CD4-positive, CD25-positive, alpha-beta regulatory T cell (primary cell): Measurements from ENCODE around the gene WDR54. TPM values are rescaled to one million over a fixed set of nuclear protein-coding genes. Genes with fewer than 3 reads are reported as not detected.

ENCODE experiments used
- ATAC-seq, 2 donors: fragments of 150-1000 bp; cut with Tn5 transposase; one replicate each; pipeline ENCODE4 v1.10.0; 2021; ENCODE audit warnings: low read depth in 2 of 2, moderate number of reproducible peaks in 2 of 2, moderate library complexity in 1 of 2
- DNase-seq, 3 donors: peaks; one replicate each; pipeline versions ENCODE4 v3.0.0 to v3.0.0-alpha.2; 2012 to 2022; ENCODE audit warnings: mixed read lengths in 1 of 3
- H3K27ac ChIP-seq: one replicate; pipeline ENCODE4 v1.7.0; 2013; ENCODE audit warnings: mild to moderate bottlenecking, low read length; ENCODE audit not compliant: insufficient read depth, poor library complexity, severe bottlenecking
- H3K27me3 ChIP-seq: one replicate; pipeline ENCODE4 v1.7.0; 2013; ENCODE audit warnings: low read length; ENCODE audit not compliant: control insufficient read depth, insufficient read depth
- H3K36me3 ChIP-seq: one replicate; pipeline ENCODE4 v1.7.0; 2013; ENCODE audit warnings: mild to moderate bottlenecking, low read length, moderate library complexity; ENCODE audit not compliant: control insufficient read depth, insufficient read depth
- H3K4me1 ChIP-seq: 2 replicates; pipeline ENCODE4 v1.7.0; 2013; ENCODE audit warnings: mild to moderate bottlenecking, low read length; ENCODE audit not compliant: insufficient read depth, control insufficient read depth, poor library complexity, severe bottlenecking
- H3K4me3 ChIP-seq: one replicate; pipeline ENCODE4 v1.7.0; 2013; ENCODE audit warnings: low read depth, mild to moderate bottlenecking, low read length, moderate library complexity
- H3K9me3 ChIP-seq, 2 experiments: 1 replicate in 1 of 2; 2 replicates in 1 of 2; pipeline ENCODE4 v1.7.0; 2013; ENCODE audit warnings: low read length in 2 of 2, mild to moderate bottlenecking in 1 of 2, moderate library complexity in 1 of 2; ENCODE audit not compliant: control insufficient read depth in 2 of 2
- H3K27ac Mint-ChIP-seq, 3 donors: one replicate each; pipeline ENCODE4 v1.8.0; 2020 to 2022; ENCODE audit warnings: mild to moderate bottlenecking in 3 of 3, mixed read lengths in 3 of 3, moderate library complexity in 2 of 3
- H3K27me3 Mint-ChIP-seq: one replicate; pipeline ENCODE4 v1.8.0; 2022; ENCODE audit warnings: mild to moderate bottlenecking, mixed read lengths
- H3K36me3 Mint-ChIP-seq: one replicate; pipeline ENCODE4 v1.8.0; 2020; ENCODE audit warnings: mixed read lengths
- H3K4me1 Mint-ChIP-seq, 4 donors: one replicate each; pipeline ENCODE4 v1.8.0; 2020 to 2022; ENCODE audit warnings: mixed read lengths in 4 of 4, mild to moderate bottlenecking in 1 of 4
- H3K4me3 Mint-ChIP-seq, 4 donors: one replicate each; pipeline ENCODE4 v1.8.0; 2020 to 2022; ENCODE audit warnings: mild to moderate bottlenecking in 4 of 4, mixed read lengths in 4 of 4, moderate library complexity in 3 of 4
- H3K9me3 Mint-ChIP-seq, 7 donors: one replicate each; pipeline ENCODE4 v1.8.0; 2020 to 2022; ENCODE audit warnings: mixed read lengths in 7 of 7, mild to moderate bottlenecking in 3 of 7, moderate library complexity in 2 of 7
- polyA plus RNA-seq, 4 donors: library from polyadenylated mRNA; unstranded; fragments of 300-500 nt; fragmentation: Illumina TruSeq; gene quantifications; one replicate each; pipeline ENCODE4 v1.2.3, GENCODE V29; 2021
- total RNA-seq: library from RNA; stranded (reverse); gene quantifications from one replicate; pipeline ENCODE4 v1.2.3, GENCODE V29; 2022

Gene WDR54, protein sequence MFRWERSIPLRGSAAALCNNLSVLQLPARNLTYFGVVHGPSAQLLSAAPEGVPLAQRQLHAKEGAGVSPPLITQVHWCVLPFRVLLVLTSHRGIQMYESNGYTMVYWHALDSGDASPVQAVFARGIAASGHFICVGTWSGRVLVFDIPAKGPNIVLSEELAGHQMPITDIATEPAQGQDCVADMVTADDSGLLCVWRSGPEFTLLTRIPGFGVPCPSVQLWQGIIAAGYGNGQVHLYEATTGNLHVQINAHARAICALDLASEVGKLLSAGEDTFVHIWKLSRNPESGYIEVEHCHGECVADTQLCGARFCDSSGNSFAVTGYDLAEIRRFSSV
- total RNA-seq (18.4 TPM), polyA plus RNA-seq (10 to 100 TPM; 49.4 to 84.3 (median 59.2) TPM)

- ATAC-seq (peak; percentile 94 to 97), DNase-seq (peak; percentile 87 to 97 (median 95))
- Mint-ChIP-seq H3K4me3 (peak within 1 kb of the TSS; percentile 88 to 99 (median 98)), H3K4me1 (peaks cover 6 to 31% (median 15%) of the 10 kb centered on the region in 4 donors), H3K36me3 (peaks cover 6% of the 10 kb centered on the region), H3K27me3 (peaks cover 11% of the 10 kb centered on the region), H3K27ac (peak within 1 kb of the TSS; percentile 96 to 99 (median 99)), H3K9me3 (no peaks in the 10 kb centered on the region)
- Histone ChIP-seq H3K9me3 (no peaks in the 10 kb centered on the region), H3K27me3 (no peaks in the 10 kb centered on the region), H3K4me3 (peak within 1 kb of the TSS; percentile 86), H3K27ac (peak within 1 kb of the TSS; percentile 94), H3K36me3 (peaks cover 5% of the 10 kb centered on the region), H3K4me1 (peaks cover 13% of the 10 kb centered on the region)
Measured at GRCh38 chr2:74421221-74421870, at the start of gene WDR54, which contains the start of gene C2orf81. Gene WDR54 (plus strand): TSS chr2:74421730. CDS start chr2:74422154, 424 bp downstream. Gene C2orf81 (minus strand): TSS chr2:74421619. CDS start chr2:74421560, 59 bp downstream.

- H3K27me3 ChIP-seq: no peaks in the 10 kb centered on the region
- Mint-ChIP-seq H3K9me3 (no peaks in the 10 kb centered on the region), H3K4me3 (no peak overlapping the region), H3K4me1 (peaks cover 0 to 12% (median 10%) of the 10 kb centered on the region in 4 donors), H3K27me3 (no peaks in the 10 kb centered on the region), H3K27ac (peak overlapping the region in 1 of 3 donors; percentile 76), H3K36me3 (peaks cover 63% of the 10 kb centered on the region)
- H3K9me3 ChIP-seq: no peaks in the 10 kb centered on the region
- H3K27ac ChIP-seq: no peak overlapping the region
- H3K4me1 ChIP-seq: no peaks in the 10 kb centered on the region
- ATAC-seq (no peak), DNase-seq (no peak)
- peaks cover 60% of the 10 kb centered on the region for H3K36me3 ChIP-seq
- H3K4me3 ChIP-seq: no peak overlapping the region
Measured at GRCh38 chr2:74372674-74373073, 48.9 kb upstream of the WDR54 start.

DNA sequence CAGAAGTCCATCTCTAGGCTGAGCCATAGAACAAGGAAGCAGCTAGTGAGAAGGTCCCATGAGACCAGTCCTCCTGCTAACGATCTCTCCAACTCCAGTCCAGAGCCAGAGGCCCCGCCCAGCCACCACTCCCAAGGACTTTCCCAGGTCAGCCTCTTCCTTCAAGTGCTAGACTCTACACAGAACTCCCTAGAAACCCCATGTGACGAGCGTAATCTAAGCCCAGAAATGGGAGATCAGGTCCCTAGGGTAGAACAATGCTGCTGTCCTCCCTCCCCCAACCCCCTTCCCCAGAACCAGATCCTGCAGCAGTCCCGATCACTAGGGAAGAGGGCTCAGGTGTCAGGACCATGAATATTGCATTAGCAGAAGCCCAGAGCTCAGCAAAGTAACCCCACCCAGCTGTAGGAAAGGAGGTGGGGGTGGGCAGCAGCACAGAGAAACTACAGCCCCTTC lies 48.3 kb upstream of the WDR54 start:
- H3K27me3 Mint-ChIP-seq: no peaks in the 10 kb centered on the region
- Histone ChIP-seq H3K27ac (no peak overlapping the region), H3K4me3 (no peak overlapping the region), H3K4me1 (no peaks in the 10 kb centered on the region), H3K27me3 (no peaks in the 10 kb centered on the region), H3K9me3 (no peaks in the 10 kb centered on the region), H3K36me3 (peaks cover 59% of the 10 kb centered on the region)
- no peak overlapping the region for H3K4me3 Mint-ChIP-seq
- H3K36me3 Mint-ChIP-seq: peaks cover 64% of the 10 kb centered on the region
- no peak for DNase-seq
- no peak for ATAC-seq
- peak overlapping the region in 1 of 3 donors; percentile 76 for H3K27ac Mint-ChIP-seq
- H3K9me3 Mint-ChIP-seq: no peaks in the 10 kb centered on the region
- peaks cover 0 to 12% (median 10%) of the 10 kb centered on the region in 4 donors for H3K4me1 Mint-ChIP-seq

DNA sequence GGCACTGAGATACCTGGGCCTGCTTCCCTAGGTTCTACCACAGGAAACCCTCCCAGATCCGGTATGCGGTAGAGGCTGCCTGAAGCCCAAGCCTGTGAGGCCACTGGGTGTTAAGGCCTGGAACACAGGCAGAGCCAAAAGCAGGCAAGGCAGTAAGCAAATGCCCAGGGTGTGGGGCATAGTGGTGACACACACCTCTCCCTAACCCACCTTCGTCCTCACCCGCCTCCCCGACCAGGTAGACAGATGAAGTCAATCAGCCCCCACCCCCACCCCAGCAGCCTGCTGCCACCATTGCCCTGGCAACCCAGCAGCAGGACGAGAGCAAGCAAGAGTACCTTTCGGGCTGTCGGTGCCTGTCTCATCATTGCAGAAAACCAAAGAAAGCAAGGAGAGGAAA lies 47.5 kb upstream of the WDR54 start:
- Mint-ChIP-seq H3K36me3 (peaks cover 61% of the 10 kb centered on the region), H3K4me1 (peaks cover 0 to 18% (median 13%) of the 10 kb centered on the region in 4 donors), H3K27me3 (no peaks in the 10 kb centered on the region), H3K9me3 (no peaks in the 10 kb centered on the region), H3K27ac (peak overlapping the region in 1 of 3 donors; percentile 80), H3K4me3 (no peak overlapping the region)
- Histone ChIP-seq H3K4me3 (no peak overlapping the region), H3K27me3 (no peaks in the 10 kb centered on the region), H3K27ac (no peak overlapping the region), H3K9me3 (no peaks in the 10 kb centered on the region), H3K4me1 (no peaks in the 10 kb centered on the region), H3K36me3 (peaks cover 51% of the 10 kb centered on the region)
- ATAC-seq (no peak), DNase-seq (no peak)

DNA sequence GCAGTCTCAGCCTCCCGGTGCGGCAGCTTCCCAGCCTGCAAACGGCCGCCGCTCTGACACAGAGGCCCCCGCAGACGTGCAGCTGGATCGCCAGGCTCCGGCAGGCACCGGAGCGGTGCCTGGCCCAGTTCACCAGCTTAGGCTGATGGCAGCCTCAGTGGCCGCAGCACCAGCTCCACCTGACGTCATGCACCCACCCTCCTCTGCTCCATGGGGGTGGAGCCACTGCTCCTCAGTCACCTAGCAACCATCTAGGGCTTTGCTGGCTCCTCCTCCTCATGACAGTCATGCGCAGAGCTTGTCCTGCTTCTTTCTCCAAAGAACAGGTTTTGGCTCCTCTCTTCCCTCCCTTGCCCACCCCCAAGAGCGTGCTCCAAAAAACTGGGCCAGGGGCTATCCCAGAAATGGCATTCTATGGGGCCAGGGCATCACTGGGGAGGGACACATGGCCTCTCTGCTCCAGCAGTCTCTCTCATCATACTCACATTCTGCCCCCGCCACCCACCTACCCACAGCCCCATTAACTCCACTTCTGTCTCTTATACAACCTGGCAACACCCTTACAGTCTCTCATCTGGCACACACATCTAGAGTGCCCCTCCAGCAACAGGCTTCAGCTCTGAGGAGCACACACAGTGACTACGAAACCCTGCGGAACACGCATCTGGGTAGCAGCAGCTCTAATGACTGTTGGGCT lies 46.9 kb upstream of the WDR54 start:
- peaks cover 56% of the 10 kb centered on the region for H3K36me3 Mint-ChIP-seq
- Histone ChIP-seq H3K4me3 (no peak overlapping the region), H3K9me3 (no peaks in the 10 kb centered on the region), H3K27me3 (no peaks in the 10 kb centered on the region), H3K27ac (no peak overlapping the region), H3K4me1 (peaks cover 3% of the 10 kb centered on the region), H3K36me3 (peaks cover 45% of the 10 kb centered on the region)
- no peak for ATAC-seq
- no peaks in the 10 kb centered on the region for H3K9me3 Mint-ChIP-seq
- no peak overlapping the region for H3K4me3 Mint-ChIP-seq
- H3K4me1 Mint-ChIP-seq: peaks cover 0 to 25% (median 14%) of the 10 kb centered on the region in 4 donors
- DNase-seq: no peak
- H3K27me3 Mint-ChIP-seq: no peaks in the 10 kb centered on the region
- peak overlapping the region; percentile 31 to 80 (median 62) for H3K27ac Mint-ChIP-seq

- peak overlapping the region in 2 of 3 donors; percentile 76 to 86 for H3K27ac Mint-ChIP-seq
- H3K4me1 ChIP-seq: peaks cover 15% of the 10 kb centered on the region
- ATAC-seq (no peak), DNase-seq (no peak)
- no peak overlapping the region for H3K4me3 Mint-ChIP-seq
- H3K9me3 ChIP-seq: no peaks in the 10 kb centered on the region
- H3K27me3 ChIP-seq: no peaks in the 10 kb centered on the region
- no peaks in the 10 kb centered on the region for H3K27me3 Mint-ChIP-seq
- no peak overlapping the region for H3K27ac ChIP-seq
- H3K4me3 ChIP-seq: no peak overlapping the region
- peaks cover 44% of the 10 kb centered on the region for H3K36me3 Mint-ChIP-seq
- H3K4me1 Mint-ChIP-seq: peaks cover 5 to 37% (median 22%) of the 10 kb centered on the region in 4 donors
- H3K36me3 ChIP-seq: peaks cover 33% of the 10 kb centered on the region
- no peaks in the 10 kb centered on the region for H3K9me3 Mint-ChIP-seq
Measured at GRCh38 chr2:74375838-74376237, 45.7 kb upstream of the WDR54 start.

DNA sequence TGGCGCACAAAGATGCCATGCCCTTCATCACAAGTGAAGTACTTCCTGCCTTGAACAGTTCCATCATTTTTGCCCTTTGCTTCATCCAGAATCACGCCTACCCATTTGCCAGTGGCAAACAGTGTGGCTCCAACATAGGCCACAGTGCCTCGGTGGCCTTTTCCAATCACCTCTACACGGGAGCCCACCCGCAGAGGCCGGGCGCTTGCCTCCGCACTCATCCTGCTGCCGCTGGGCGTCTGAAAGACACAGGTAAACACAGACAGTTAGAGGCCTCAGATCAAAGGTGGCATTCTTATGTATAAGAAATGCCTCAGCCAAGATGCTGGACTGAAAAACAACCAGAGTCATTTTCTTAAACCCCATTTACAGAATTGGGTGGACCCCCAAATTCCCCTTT lies 43.5 kb upstream of the WDR54 start:
- no peaks in the 10 kb centered on the region for H3K9me3 ChIP-seq
- Mint-ChIP-seq H3K4me1 (peaks cover 12 to 50% (median 29%) of the 10 kb centered on the region in 4 donors), H3K36me3 (peaks cover 32% of the 10 kb centered on the region), H3K27me3 (no peaks in the 10 kb centered on the region), H3K4me3 (no peak overlapping the region), H3K9me3 (no peaks in the 10 kb centered on the region), H3K27ac (peak overlapping the region in 1 of 3 donors; percentile 84)
- no peak overlapping the region for H3K4me3 ChIP-seq
- H3K36me3 ChIP-seq: peaks cover 27% of the 10 kb centered on the region
- DNase-seq (no peak), ATAC-seq (no peak)
- H3K27ac ChIP-seq: no peak overlapping the region
- no peaks in the 10 kb centered on the region for H3K27me3 ChIP-seq
- H3K4me1 ChIP-seq: peaks cover 19% of the 10 kb centered on the region
